ENCODE data around the gene KAT2A. TPM values are rescaled to one million over a fixed set of nuclear protein-coding genes. Genes with fewer than 3 reads are reported as not detected.

KAT2A gene
- polyA plus RNA-seq, 4 donors = 45.7 to 78.4 (median 61.9) TPM

DNA sequence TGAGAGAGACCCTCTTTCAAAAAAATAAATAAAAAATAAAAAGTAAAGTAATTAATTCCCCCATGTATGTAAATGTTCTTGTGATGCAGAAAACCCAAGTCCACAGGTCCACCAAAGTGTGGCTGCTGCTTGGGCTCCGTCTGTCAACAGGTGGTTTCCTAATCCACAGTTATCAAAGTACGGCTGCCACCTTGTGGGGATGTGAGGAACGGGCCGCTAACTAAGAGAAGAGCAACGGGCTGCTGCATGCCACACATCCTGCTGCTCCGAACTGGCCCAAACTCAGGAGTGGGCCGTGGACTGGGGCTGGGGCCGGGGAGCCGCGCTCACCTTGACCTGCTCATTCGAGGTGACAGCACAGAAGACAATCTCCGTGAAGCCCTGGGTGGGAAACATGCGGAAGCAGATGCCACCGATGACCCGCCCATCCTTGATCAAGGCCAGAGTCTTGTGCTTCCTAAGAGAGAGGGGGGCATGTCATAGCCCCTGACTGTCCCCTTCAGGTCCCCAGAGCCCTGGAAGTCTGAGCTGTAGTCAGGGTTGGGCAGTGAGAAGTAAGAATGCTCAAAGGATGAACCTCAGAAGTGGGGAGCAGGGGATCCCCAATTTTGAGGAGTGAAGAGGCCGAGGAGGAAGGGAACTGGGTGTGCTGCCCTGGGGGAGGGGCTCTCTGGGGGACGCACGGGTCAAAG, 4.3 kb downstream of the KAT2A start:
- DNase-seq (ENCODE audit: low read depth in 4 of 4, low spot score in 2 of 4) = peak in 1 of 4 donors; percentile 82

DNA sequence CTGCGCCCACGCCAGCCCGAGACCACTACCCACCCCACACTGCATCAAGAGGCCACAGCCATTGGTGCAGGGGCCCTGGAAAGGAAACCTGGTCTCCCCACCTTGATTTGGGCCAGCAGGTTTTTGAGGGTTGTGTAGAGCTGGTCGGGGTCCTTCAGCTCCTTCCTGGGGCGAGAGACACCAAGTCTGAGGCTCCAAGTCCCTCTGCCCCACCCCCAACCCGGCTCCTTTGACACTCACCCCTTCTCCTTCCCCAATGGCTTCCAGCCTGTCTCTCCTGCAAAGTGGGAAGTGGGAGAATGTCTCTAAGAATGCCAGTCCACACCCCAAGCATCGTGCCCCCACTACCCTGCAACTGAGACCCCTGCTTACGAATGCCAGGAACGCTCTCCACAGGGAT, 7.0 kb downstream of the KAT2A start:
- no peak for DNase-seq (ENCODE audit: low read depth in 4 of 4, low spot score in 2 of 4)

DNA sequence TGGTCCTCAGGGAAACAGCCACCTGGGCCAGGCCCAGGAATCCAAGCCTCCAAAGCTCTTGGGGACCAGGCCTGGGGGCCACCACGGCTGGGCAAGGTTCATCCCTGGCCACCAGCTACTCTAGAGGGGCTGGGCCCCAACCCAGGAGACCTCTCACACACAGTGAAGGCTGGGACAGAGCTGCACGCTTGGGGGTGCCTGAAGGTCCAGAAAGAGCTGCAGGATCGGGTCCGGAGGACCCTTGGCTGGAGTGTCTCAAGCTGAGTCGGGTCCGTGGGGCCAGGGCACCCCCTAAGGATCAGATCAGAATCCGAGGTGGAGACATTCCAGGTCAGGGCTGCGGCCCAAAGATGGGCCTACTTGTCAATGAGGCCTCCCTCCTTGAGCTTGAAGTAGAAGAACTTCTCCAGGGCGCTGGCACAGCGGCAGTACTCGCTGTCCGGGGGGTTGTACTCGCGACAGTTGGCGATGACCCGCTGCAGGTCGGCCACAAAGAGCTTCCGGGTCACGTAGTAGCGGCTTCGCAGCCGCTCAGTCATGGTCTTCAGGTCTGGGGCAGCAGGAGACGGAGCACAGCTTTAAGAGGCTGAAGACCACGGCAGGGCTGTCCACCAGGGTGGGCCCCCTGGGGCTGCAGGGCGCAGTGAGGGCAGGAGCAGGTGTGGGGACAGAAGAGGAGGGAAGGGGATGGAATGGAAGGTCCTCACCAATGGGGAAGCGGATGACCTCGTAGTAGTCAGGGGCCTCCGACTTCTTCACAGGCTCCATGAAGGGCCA, 7.7 kb downstream of the KAT2A start:
- no peak for DNase-seq (ENCODE audit: low read depth in 4 of 4, low spot score in 2 of 4)

GRCh38 chr17:42112552-42113176, 8.5 kb downstream of the KAT2A start, which contains the start of gene DHX58:
DHX58 (minus strand) TSS chr17:42112714; CDS start chr17:42111892, 822 bp downstream.
- peak in 1 of 4 donors; percentile 72 for DNase-seq (ENCODE audit: low read depth in 4 of 4, low spot score in 2 of 4)

DNA sequence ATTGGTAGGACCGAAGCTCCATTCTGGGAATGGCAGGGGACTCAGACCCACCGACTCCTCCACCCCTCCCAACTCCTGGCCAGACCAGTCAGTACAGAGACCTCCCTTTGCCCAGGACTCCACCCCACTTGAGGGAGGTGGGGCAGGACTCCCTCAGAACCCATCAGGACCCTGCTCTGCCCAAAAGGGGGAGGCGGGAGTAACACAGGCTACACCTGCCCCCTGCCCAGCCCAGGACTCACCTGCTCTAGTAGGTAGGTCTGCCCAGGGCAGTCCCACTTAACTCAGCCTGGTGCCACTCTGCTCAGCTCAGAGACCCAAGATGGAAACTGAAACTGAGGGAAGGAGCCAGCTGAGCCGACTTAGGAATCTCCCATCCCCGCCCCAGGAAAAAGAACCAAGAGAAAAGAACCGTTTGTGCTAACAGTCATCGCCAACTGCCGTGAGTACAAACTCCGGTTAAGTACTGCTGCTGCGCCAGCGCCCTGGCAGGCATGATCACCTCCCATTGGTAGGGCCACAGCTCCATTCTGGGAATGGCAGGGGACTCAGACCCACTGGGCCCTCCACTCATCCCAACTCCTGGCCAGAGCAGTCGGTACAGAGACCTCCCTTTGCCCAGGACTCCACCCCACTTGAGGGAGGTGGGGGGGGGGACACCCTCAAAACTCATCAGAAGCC, 9.2 kb downstream of the KAT2A start:
- DNase-seq (ENCODE audit: low read depth in 4 of 4, low spot score in 2 of 4) = no peak

- no peak for DNase-seq (ENCODE audit: low read depth in 4 of 4, low spot score in 2 of 4)
Measured at GRCh38 chr17:42111265-42111636, 9.9 kb downstream of the KAT2A start.

DNA sequence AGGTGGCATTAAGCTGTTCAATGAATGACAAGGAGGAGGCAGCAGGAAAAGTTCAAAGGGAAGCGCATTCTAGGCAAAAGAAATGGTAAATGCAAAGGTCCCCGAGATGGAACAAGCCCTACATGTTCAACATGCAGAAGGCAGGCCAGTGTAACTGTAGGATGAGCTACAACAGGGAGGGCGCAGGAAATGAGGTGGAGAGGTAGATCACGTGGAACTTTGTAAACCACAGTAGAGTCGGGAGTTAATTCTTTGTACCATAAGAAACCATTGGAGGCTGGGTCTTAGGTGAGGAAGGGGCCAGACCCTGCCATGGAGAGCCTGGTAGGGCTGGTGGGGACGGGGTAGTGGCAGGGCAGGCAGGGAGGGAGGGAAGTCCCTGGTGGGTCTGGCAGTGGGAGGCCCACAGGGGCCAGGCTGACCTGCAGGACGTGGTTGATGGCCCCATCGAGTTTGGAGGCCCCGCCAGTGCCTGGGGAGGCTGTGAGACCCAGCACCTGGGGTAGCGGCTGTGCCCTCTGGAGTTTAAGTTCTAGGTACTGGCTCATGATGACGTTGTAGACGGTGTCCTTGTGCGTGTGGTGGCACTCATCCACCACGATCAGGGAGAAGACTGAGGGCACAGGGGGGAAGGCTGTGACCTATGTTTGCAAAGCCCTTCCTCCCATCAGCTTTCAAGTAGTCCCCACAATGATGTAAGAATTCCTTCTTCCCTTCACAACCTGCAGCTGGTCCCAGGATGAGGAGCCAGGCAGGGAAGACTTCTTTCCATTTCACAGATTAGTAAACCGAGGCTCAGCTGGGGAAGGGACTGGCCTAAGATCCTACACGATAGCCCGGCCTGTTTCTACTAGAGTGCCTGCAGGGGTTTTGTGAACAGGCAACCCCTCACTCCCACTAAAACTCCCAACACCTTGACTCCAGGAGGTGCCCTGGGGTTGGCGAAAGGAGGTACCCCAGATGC, 10.6 kb downstream of the KAT2A start:
- DNase-seq (ENCODE audit: low read depth in 4 of 4, low spot score in 2 of 4) = no peak

GRCh38 chr17:42109086-42109485, 12.1 kb downstream of the KAT2A start:
- DNase-seq (ENCODE audit: low read depth in 4 of 4, low spot score in 2 of 4) = no peak

DNA sequence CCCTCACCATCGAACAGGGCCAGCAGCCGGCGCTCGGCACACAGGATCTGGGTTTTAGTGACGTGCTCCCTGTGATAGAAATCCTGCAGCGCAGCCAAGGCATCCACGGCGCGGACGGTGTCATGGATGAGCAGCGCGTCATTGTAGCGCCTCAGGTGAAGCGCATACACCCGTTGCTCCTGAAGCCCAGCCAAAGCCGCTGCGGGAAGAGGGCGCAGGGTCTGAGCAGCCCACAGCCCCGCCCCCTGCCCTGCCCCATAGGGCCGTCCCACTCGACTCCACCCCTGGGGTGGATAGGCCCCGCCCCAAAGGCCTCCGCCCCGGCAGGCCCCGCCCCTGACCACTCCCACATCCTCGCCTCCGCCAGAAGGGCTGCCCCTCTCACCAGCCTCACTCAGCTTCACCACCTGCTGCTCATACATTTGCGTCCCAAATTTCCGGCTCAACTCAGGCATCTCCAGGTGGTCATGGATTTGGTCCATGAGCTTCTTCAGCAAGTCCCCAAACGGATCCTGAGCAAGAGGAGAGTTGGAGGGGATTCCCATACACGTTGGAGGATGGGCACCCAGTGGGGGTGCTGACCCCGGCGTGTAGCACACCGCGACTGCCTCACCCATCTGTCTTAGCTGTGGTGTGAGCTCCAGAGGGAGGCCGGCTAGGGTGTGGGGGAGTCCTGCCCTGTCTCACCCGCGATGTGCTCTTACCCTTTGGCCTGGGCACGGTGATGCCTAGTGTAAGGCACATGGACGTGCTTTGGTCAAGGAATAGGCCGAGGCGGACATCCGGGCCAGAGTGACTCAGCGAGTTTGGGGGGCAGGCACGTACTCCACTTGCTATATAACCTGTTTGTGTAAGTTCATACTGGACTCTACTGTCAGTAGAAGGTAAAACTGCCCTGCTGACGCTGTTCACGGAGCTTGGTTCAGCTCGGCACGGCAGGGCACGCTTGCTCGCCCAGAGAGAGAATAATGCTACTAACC, 13.3 kb downstream of the KAT2A start:
- DNase-seq (ENCODE audit: low read depth in 4 of 4, low spot score in 2 of 4) = peak in 2 of 4 donors; percentile 59 to 68

DNA sequence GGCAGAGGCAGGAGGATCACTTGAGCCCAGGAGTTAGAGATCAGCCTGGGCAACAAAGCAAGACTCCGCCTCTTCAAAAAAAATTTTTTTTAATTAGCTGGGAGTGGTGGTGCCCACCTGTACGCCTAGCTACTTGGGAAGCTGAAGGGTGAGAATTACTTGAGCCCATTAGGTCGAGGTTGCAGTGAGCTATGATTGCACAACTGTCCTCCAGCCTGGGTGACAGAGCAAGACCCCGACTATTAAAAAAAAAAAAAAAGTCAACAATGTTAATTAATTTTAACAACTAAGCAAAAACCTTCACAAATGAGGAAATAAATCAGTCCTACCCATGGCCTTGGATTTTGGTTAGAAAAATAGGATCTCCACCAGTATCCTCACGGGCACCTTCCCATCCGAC, 14.0 kb downstream of the KAT2A start:
- no peak for DNase-seq (ENCODE audit: low read depth in 4 of 4, low spot score in 2 of 4)

GRCh38 chr17:42106009-42106408, 15.2 kb downstream of the KAT2A start:
- DNase-seq (ENCODE audit: low read depth in 4 of 4, low spot score in 2 of 4) = no peak

DNA sequence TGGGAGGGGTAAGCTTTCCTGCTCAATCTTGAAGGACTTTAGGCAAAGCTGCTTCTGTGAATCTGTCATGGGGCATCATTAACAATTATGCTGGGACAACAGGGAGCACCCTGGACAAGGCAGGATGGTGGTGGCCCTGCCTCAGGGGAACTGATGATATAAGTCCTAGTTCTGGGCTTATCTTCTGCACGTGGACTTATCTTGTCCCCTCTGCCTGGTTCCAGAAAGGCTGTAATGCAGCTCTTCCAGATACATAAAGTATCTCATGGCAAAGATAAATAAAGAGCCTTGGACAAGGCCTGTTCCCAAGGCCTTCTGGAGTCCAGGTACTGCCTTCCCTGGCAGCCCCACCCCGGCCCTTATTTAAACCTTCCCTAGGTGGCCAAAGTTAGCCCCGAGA, 16.9 kb downstream of the KAT2A start:
- DNase-seq (ENCODE audit: low read depth in 4 of 4, low spot score in 2 of 4) = no peak

GRCh38 chr17:42103221-42103954, 17.8 kb downstream of the KAT2A start:
- no peak for DNase-seq (ENCODE audit: low read depth in 4 of 4, low spot score in 2 of 4)

- DNase-seq (ENCODE audit: low read depth in 4 of 4, low spot score in 2 of 4) = no peak
Measured at GRCh38 chr17:42101513-42102292, 19.5 kb downstream of the KAT2A start.

GRCh38 chr17:42098730-42099399, 22.3 kb downstream of the KAT2A start:
- DNase-seq (ENCODE audit: low read depth in 4 of 4, low spot score in 2 of 4) = no peak

GRCh38 chr17:42097691-42098631, 23.2 kb downstream of the KAT2A start, which contains the start of gene ZNF385C:
ZNF385C (minus strand) TSS chr17:42098473; CDS start chr17:42063056, 35,417 bp downstream.
- DNase-seq (ENCODE audit: low read depth in 4 of 4, low spot score in 2 of 4) = no peak
